Epidermal melanocyte (primary cell): Measurements from ENCODE around the gene BTG1.
"Not testable (repeated sequence)": the region's sequence is repeated elsewhere in the genome, so short reads cannot be mapped to it uniquely, and the experiment has no call there.

ENCODE experiments used
- DNase-seq: peaks from one replicate; pipeline ENCODE4 v3.0.0; 2011; ENCODE audit warnings: low spot score; ENCODE audit not compliant: insufficient read length

Gene BTG1

GRCh38 chr12:92149563-92149962 lies 3.9 kb upstream of the BTG1 start:
- DNase-seq, result no peak

- DNase-seq, result no peak
Measured at GRCh38 chr12:92147491-92147890, 1.8 kb upstream of the BTG1 start.

- peak; percentile 41 for DNase-seq
Measured at GRCh38 chr12:92146497-92147224, 1.0 kb upstream of the BTG1 start.

- DNase-seq, result no peak
Measured at GRCh38 chr12:92145481-92145730, 240 bp downstream of the BTG1 start.

GRCh38 chr12:92144631-92145480 lies 790 bp downstream of the BTG1 start:
- DNase-seq, result no peak

- peak; percentile 82 for DNase-seq
Measured at GRCh38 chr12:92143686-92144630, 1.7 kb downstream of the BTG1 start.

- DNase-seq, result no peak
Measured at GRCh38 chr12:92143258-92143657, 2.4 kb downstream of the BTG1 start.

GRCh38 chr12:92142251-92142926 lies 3.3 kb downstream of the BTG1 start:
- DNase-seq, result no peak

- DNase-seq, result no peak
Measured at GRCh38 chr12:92141591-92142121, 4.0 kb downstream of the BTG1 start.

- no peak for DNase-seq
Measured at GRCh38 chr12:92140896-92141536, 4.6 kb downstream of the BTG1 start.

GRCh38 chr12:92140156-92140555 lies 5.5 kb downstream of the BTG1 start:
- DNase-seq, result no peak

- no peak for DNase-seq
Measured at GRCh38 chr12:92139634-92140150, 6.0 kb downstream of the BTG1 start.

GRCh38 chr12:92138626-92139025 lies 7.0 kb downstream of the BTG1 start:
- DNase-seq, result no peak

- no peak for DNase-seq
Measured at GRCh38 chr12:92138144-92138543, 7.5 kb downstream of the BTG1 start.

GRCh38 chr12:92136965-92137721 lies 8.5 kb downstream of the BTG1 start:
- DNase-seq, result no peak

- DNase-seq, result no peak
Measured at GRCh38 chr12:92136026-92136730, 9.5 kb downstream of the BTG1 start.

- DNase-seq, result not testable (repeated sequence)
Measured at GRCh38 chr12:92135541-92135940, 10.1 kb downstream of the BTG1 start.

- DNase-seq, result no peak
Measured at GRCh38 chr12:92134638-92135274, 10.9 kb downstream of the BTG1 start.
